Tibial artery (tissue), 4 donors: ENCODE results near the gene ZCCHC7.

Source experiments
- DNase-seq, 2 donors: peaks; one replicate each; pipeline ENCODE4 v3.0.0-alpha.2; 2019
- H3K27ac ChIP-seq, 2 donors: fragments of 200-600 bp; sonication (generic) in 1 of 2; 1 replicate in 1 of 2; 2 replicates in 1 of 2; pipeline ENCODE4 v1.5.1; 2018 to 2019; ENCODE audit warnings: mild to moderate bottlenecking in 1 of 2
- H3K27me3 ChIP-seq, 2 donors: fragments of 200-600 bp; sonication (generic) in 1 of 2; one replicate each; pipeline versions ENCODE4 v1.5.1 to v1.6.0; 2016 to 2019
- H3K36me3 ChIP-seq, 3 donors: fragments of 200-600 bp; sonication (generic) in 2 of 3; one replicate each; pipeline ENCODE4 v1.5.1; 2016 to 2019; ENCODE audit warnings: mild to moderate bottlenecking in 2 of 3
- H3K4me1 ChIP-seq, 4 donors: fragments of 200-600 bp; sonication (generic) in 2 of 4; 1 replicate in 3 of 4; 2 replicates in 1 of 4; pipeline ENCODE4 v1.5.1; 2016 to 2019
- H3K4me3 ChIP-seq, 2 donors: fragments of 200-600 bp; sonication (generic) in 1 of 2; 1 replicate in 1 of 2; 2 replicates in 1 of 2; pipeline ENCODE4 v1.5.1; 2018 to 2019; ENCODE audit warnings: mild to moderate bottlenecking in 2 of 2
- H3K9me3 ChIP-seq, 3 donors: fragments of 200-600 bp; sonication (generic) in 1 of 3; one replicate each; pipeline ENCODE4 v1.5.1; 2016 to 2019
- intact Hi-C: fragments of 100-400 bp; cut with DNase I; formaldehyde crosslinking; loops from one replicate; pipeline ENCODE4 v1.15.0; 2023; ENCODE audit warnings: low total_unique reads
- TF ChIP-seq, protein P1 (sequence below), 2 experiments: fragments of 200-600 bp in 1 of 2; fragments of 450-650 bp in 1 of 2; IDR thresholded peaks; one replicate each; pipeline ENCODE4 v1.5.1; 2017 to 2019; ENCODE audit warnings: antibody characterized with exemption in 2 of 2, mild to moderate bottlenecking in 1 of 2, moderate library complexity in 1 of 2

ZCCHC7 gene

DNA sequence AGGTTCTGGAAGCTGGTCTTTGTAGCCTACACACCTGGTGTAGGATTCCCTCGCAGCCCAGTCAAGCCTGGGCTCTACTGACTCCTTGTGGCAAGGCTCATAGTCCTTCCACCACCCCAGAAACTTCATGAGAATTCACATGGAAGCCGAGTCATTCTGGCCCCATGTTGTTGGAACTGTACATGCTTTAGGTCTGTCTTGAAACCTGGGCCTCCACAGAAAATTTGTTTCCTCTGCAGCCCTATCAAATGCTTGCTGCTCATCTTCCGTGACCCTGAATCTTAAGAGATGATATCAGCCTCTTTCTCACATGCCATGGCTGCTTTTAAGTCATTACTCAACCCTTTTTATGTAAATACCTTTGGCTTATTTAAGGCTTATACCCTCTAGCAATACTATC lies 188.8 kb downstream of the ZCCHC7 start:
- no peak for DNase-seq
- Histone ChIP-seq H3K36me3 (peaks cover 10 to 29% (median 20%) of the 10 kb centered on the region in 3 donors), H3K27ac (no peak overlapping the region), H3K27me3 (no peaks in the 10 kb centered on the region), H3K4me1 (no peaks in the 10 kb centered on the region), H3K9me3 (no peaks in the 10 kb centered on the region), H3K4me3 (no peak overlapping the region)
- TF ChIP-seq, protein P1, sequence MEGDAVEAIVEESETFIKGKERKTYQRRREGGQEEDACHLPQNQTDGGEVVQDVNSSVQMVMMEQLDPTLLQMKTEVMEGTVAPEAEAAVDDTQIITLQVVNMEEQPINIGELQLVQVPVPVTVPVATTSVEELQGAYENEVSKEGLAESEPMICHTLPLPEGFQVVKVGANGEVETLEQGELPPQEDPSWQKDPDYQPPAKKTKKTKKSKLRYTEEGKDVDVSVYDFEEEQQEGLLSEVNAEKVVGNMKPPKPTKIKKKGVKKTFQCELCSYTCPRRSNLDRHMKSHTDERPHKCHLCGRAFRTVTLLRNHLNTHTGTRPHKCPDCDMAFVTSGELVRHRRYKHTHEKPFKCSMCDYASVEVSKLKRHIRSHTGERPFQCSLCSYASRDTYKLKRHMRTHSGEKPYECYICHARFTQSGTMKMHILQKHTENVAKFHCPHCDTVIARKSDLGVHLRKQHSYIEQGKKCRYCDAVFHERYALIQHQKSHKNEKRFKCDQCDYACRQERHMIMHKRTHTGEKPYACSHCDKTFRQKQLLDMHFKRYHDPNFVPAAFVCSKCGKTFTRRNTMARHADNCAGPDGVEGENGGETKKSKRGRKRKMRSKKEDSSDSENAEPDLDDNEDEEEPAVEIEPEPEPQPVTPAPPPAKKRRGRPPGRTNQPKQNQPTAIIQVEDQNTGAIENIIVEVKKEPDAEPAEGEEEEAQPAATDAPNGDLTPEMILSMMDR (IDR thresholded peaks at IDR 0.05): no peak
- intact Hi-C loops: no loop called here

DNA sequence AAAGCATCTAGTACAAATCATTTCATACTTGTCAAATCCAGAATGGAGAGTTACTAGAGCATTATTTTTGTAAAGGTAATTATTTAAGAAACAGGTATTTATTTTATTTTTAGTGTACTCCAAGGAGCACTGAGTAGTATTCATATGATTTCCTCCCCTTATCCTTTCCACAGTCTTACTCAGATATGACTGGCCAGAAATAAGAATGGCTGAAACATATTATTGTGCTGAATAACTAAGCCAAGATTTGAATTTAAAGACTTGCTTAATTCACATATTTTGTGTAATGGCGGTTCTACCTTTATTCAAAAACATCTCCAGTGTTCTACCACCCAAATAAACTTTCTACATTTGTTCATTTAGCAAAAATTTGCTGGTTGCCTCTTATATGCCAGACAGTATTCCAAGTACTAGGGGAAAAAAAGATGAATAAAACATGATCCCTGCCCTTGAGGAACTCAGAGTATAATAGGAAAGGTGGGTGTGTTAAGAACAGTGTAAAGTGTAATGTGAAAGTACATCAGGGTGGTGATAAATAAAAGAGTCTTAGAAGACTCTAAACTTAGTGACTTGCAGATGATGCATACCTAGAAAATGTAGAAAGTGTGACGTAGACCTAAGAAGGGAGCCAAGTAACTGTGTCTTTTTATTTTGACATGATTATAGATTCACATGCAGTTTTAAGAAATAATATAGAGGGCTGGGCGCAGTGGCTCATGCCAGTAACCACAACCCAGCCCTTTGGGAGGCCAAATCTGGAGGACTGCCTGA lies 191.7 kb downstream of the ZCCHC7 start:
- intact Hi-C loops: no loop called here
- TF ChIP-seq, protein P1 (IDR thresholded peaks at IDR 0.05): no peak
- Histone ChIP-seq H3K9me3 (no peaks in the 10 kb centered on the region), H3K27me3 (no peaks in the 10 kb centered on the region), H3K4me3 (no peak overlapping the region), H3K36me3 (peaks cover 8 to 15% (median 8%) of the 10 kb centered on the region in 3 donors), H3K27ac (no peak overlapping the region), H3K4me1 (no peaks in the 10 kb centered on the region)
- DNase-seq: no peak

DNA sequence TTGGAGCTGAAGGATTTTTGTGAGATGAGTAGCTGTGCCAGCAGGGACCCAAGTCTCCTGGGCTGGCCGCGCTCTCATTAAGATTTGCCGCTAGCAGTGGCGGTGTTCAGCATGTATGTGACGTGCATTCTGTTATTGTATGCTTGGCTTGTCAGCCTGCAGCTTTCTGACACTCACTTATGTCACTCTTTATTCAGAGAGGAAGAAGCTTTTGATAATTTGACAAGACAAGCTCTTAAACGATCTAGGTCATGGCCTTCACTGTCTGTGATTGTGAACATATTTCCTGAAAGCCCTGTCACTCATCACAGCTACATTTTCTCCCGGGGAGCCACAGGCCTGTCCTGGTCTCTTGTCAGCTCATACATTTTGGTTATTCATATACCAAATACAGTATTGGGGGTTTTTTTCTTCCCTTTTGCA lies 203.9 kb downstream of the ZCCHC7 start:
- Histone ChIP-seq H3K27me3 (no peaks in the 10 kb centered on the region), H3K4me3 (no peak overlapping the region), H3K27ac (no peak overlapping the region), H3K4me1 (no peaks in the 10 kb centered on the region), H3K9me3 (peaks cover 0 to 5% (median 0%) of the 10 kb centered on the region in 3 donors), H3K36me3 (peaks cover 5 to 11% (median 8%) of the 10 kb centered on the region in 3 donors)
- DNase-seq: no peak
- TF ChIP-seq, protein P1 (IDR thresholded peaks at IDR 0.05): no peak
- intact Hi-C loops: no loop called here

DNA sequence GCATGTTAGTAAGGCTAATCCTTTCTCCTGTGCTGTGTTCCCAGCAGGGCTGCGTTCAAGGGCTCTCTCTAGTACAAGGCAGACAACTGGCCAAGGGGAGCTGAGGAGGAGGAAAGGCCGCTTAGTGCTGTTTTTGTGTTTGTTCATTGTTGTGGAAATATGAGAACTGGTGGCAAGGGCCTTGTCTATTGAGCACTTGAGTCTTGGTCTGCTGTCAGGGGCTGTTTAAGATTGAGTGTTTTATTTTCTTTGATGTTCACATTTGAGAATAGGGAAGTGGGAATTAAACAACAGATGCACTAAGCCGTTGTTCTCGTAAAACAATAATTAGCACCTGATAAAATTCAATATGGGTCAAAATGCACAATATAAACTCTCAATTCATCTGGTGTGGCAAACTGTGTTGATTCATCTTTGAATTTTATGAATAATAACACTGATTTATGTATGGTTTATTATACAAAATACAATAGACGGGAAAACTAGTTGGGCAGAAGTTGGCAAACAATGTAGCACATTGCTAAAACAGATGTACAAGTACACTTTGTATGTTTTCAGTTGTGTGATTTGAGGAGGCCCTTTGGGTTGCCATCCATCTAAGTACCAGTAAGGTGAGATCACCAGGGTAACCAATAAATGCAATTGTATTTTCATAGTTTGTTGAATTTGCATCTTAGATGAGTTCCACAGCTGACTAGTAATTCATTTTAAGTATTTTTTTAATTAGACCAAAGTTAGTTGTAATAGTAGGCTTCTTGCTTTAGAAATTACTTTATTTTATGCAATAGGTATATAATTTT lies 204.5 kb downstream of the ZCCHC7 start:
- TF ChIP-seq, protein P1 (IDR thresholded peaks at IDR 0.05): no peak
- Histone ChIP-seq H3K9me3 (peaks cover 0 to 5% (median 0%) of the 10 kb centered on the region in 3 donors), H3K27ac (no peak overlapping the region), H3K36me3 (peaks cover 5 to 10% (median 6%) of the 10 kb centered on the region in 3 donors), H3K27me3 (no peaks in the 10 kb centered on the region), H3K4me3 (no peak overlapping the region), H3K4me1 (no peaks in the 10 kb centered on the region)
- intact Hi-C loops: no loop called here
- no peak for DNase-seq

DNA sequence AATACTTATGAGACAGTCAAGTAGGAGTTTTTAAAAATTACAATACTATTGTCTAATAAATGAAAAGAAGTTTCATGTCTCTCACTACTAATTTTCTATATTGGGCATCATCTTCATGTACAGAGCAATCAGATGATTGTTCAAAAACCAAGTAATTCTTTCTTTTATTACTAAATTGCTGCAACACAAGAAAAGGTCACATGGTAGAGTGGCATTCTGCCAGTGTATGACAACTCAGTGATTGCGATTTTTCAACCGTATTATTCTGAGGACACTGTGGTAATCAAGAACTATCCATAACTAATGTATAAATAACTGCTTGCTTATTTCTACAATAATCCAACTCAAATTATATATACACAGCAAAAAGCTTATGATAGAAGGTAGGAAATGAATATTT lies 205.4 kb downstream of the ZCCHC7 start:
- intact Hi-C loops: no loop called here

More for the DNA sequence above, 205.4 kb downstream of the ZCCHC7 start:
- TF ChIP-seq, protein P1 (IDR thresholded peaks at IDR 0.05): no peak
- peaks cover 0 to 5% (median 4%) of the 10 kb centered on the region in 3 donors for H3K36me3 ChIP-seq
- H3K27ac ChIP-seq: no peak overlapping the region
- no peaks in the 10 kb centered on the region for H3K27me3 ChIP-seq
- no peaks in the 10 kb centered on the region for H3K4me1 ChIP-seq
- DNase-seq: no peak
- H3K4me3 ChIP-seq: no peak overlapping the region
- no peaks in the 10 kb centered on the region for H3K9me3 ChIP-seq
